HEK293 (cell line): ENCODE measurements around the gene HS3ST5.
"Not testable (repeated sequence)": the region's sequence is repeated elsewhere in the genome, so short reads cannot be mapped to it uniquely, and the experiment has no call there.

Experiments
- CTCF ChIA-PET: fragments of 350-600 bp; formaldehyde crosslinking; extraction: SDS; loops from one replicate; lab custom pipeline; 2021; ENCODE audit warnings: antibody characterized with exemption; lab: Yijun Ruan, JAX
- POLR2A ChIA-PET: fragments of 300-600 bp; formaldehyde crosslinking; extraction: SDS; loops from one replicate; lab custom pipeline; 2020; ENCODE audit warnings: antibody characterized with exemption, inconsistent platforms; lab: Yijun Ruan, JAX
- H3K27ac ChIP-seq: fragments of 200-500 bp; sonication (Bioruptor generic); 2 replicates; pipeline ENCODE4 v1.5.1; 2014; ENCODE audit warnings: low read depth, low read length, control low read depth, inconsistent platforms; ENCODE audit errors: extremely low read depth
- H3K36me3 ChIP-seq, 2 experiments: fragments of 200-500 bp in 1 of 2; sonication (Bioruptor generic) in 1 of 2; 1 replicate in 1 of 2; 2 replicates in 1 of 2; pipeline ENCODE4 v1.5.1; 2014 to 2017; ENCODE audit warnings: inconsistent platforms in 2 of 2, low read length in 2 of 2; ENCODE audit not compliant: control insufficient read depth in 2 of 2, insufficient read depth in 1 of 2
- H3K4me1 ChIP-seq: fragments of 200-500 bp; sonication (Bioruptor generic); 2 replicates; pipeline ENCODE4 v1.5.1; 2014; ENCODE audit warnings: mild to moderate bottlenecking, low read length, inconsistent platforms; ENCODE audit not compliant: control insufficient read depth, insufficient read depth
- H3K4me3 ChIP-seq: 2 replicates; pipeline ENCODE4 v1.5.1; 2011; ENCODE audit warnings: low read depth, mild to moderate bottlenecking, control low read depth, low read length, moderate library complexity
- H3K9me3 ChIP-seq: fragments of 200-500 bp; sonication (Bioruptor generic); 2 replicates; pipeline ENCODE4 v1.5.1; 2014; ENCODE audit warnings: low read depth, low read length, inconsistent platforms; ENCODE audit not compliant: control insufficient read depth, insufficient read depth
- EGR2 ChIP-seq: fragments of 450-650 bp; formaldehyde crosslinking; IDR thresholded peaks from 2 replicates; pipeline ENCODE4 v1.5.1; 2016; ENCODE audit warnings: low read depth, missing biosample characterization, missing genetic modification characterization
- GFI1B ChIP-seq: fragments of 450-650 bp; formaldehyde crosslinking; IDR thresholded peaks from 2 replicates; pipeline ENCODE4 v1.5.1; 2016; ENCODE audit warnings: missing biosample characterization, missing genetic modification characterization
- GLI4 ChIP-seq: fragments of 450-650 bp; formaldehyde crosslinking; IDR thresholded peaks from 2 replicates; pipeline ENCODE4 v1.5.1; 2016; ENCODE audit warnings: missing biosample characterization, missing genetic modification characterization
- KLF9 ChIP-seq: fragments of 450-650 bp; formaldehyde crosslinking; IDR thresholded peaks from 2 replicates; pipeline ENCODE4 v1.5.1; 2016; ENCODE audit warnings: missing biosample characterization, missing genetic modification characterization, low read depth
- PRDM4 ChIP-seq: fragments of 450-650 bp; formaldehyde crosslinking; IDR thresholded peaks from 2 replicates; pipeline ENCODE4 v1.5.1; 2017; ENCODE audit warnings: missing biosample characterization, missing genetic modification characterization
- SP7 ChIP-seq: fragments of 450-650 bp; formaldehyde crosslinking; IDR thresholded peaks from 2 replicates; pipeline ENCODE4 v1.5.1; 2016; ENCODE audit warnings: missing biosample characterization, missing genetic modification characterization
- TRIM28 ChIP-seq: IDR thresholded peaks from 2 replicates; pipeline ENCODE4 v1.6.1; 2011; ENCODE audit warnings: low read length, control low read depth, borderline replicate concordance
- ZBTB8A ChIP-seq: fragments of 450-650 bp; formaldehyde crosslinking; IDR thresholded peaks from 2 replicates; pipeline ENCODE4 v1.5.1; 2016; ENCODE audit warnings: missing biosample characterization, missing genetic modification characterization
- ZFHX2 ChIP-seq: fragments of 450-650 bp; formaldehyde crosslinking; conservative IDR thresholded peaks from 2 replicates; pipeline ENCODE4 v1.5.1; 2016; ENCODE audit warnings: missing biosample characterization, missing genetic modification characterization
- ZFP37 ChIP-seq: fragments of 450-650 bp; formaldehyde crosslinking; IDR thresholded peaks from 2 replicates; pipeline ENCODE4 v1.5.1; 2016; ENCODE audit warnings: missing biosample characterization, missing genetic modification characterization
- ZNF112 ChIP-seq: fragments of 450-650 bp; formaldehyde crosslinking; IDR thresholded peaks from 2 replicates; pipeline ENCODE4 v1.5.0; 2017; ENCODE audit warnings: missing biosample characterization, missing genetic modification characterization
- ZNF140 ChIP-seq: fragments of 450-650 bp; formaldehyde crosslinking; IDR thresholded peaks from 2 replicates; pipeline ENCODE4 v1.5.1; 2016; ENCODE audit warnings: missing biosample characterization, missing genetic modification characterization
- ZNF26 ChIP-seq: fragments of 450-650 bp; formaldehyde crosslinking; IDR thresholded peaks from 2 replicates; pipeline ENCODE4 v1.5.1; 2016; ENCODE audit warnings: missing biosample characterization, missing genetic modification characterization
- ZNF266 ChIP-seq: fragments of 450-650 bp; formaldehyde crosslinking; IDR thresholded peaks from 2 replicates; pipeline ENCODE4 v1.5.1; 2016; ENCODE audit warnings: missing biosample characterization, missing genetic modification characterization, low read depth
- ZNF311 ChIP-seq: fragments of 450-650 bp; formaldehyde crosslinking; IDR thresholded peaks from 2 replicates; pipeline ENCODE4 v1.5.1; 2017; ENCODE audit warnings: missing biosample characterization, missing genetic modification characterization, borderline replicate concordance
- ZNF501 ChIP-seq: fragments of 450-650 bp; formaldehyde crosslinking; IDR thresholded peaks from 2 replicates; pipeline ENCODE4 v1.5.1; 2016; ENCODE audit warnings: missing biosample characterization, missing genetic modification characterization
- ZNF521 ChIP-seq: fragments of 450-650 bp; formaldehyde crosslinking; IDR thresholded peaks from 2 replicates; pipeline ENCODE4 v1.5.1; 2017; ENCODE audit warnings: missing biosample characterization, mild to moderate bottlenecking, missing genetic modification characterization
- ZNF610 ChIP-seq: fragments of 450-650 bp; formaldehyde crosslinking; IDR thresholded peaks from 2 replicates; pipeline ENCODE4 v1.5.1; 2016; ENCODE audit warnings: missing biosample characterization, missing genetic modification characterization, borderline replicate concordance
- ZNF623 ChIP-seq: fragments of 450-650 bp; formaldehyde crosslinking; IDR thresholded peaks from 2 replicates; pipeline ENCODE4 v1.5.1; 2016; ENCODE audit warnings: missing biosample characterization, missing genetic modification characterization
- ZNF629 ChIP-seq: fragments of 450-650 bp; formaldehyde crosslinking; IDR thresholded peaks from 2 replicates; pipeline ENCODE4 v1.5.1; 2017; ENCODE audit warnings: missing biosample characterization, missing genetic modification characterization
- ZNF747 ChIP-seq: fragments of 450-650 bp; formaldehyde crosslinking; IDR thresholded peaks from 2 replicates; pipeline ENCODE4 v1.5.1; 2016; ENCODE audit warnings: missing biosample characterization, missing genetic modification characterization
- ZNF76 ChIP-seq: fragments of 450-650 bp; formaldehyde crosslinking; IDR thresholded peaks from 2 replicates; pipeline ENCODE4; 2016; ENCODE audit warnings: low read depth, missing biosample characterization, missing genetic modification characterization, borderline replicate concordance

Gene HS3ST5

GRCh38 chr6:114315831-114316595 lies 26.8 kb downstream of the HS3ST5 start:
- Histone ChIP-seq H3K9me3 (no peaks in the 10 kb centered on the region), H3K4me3 (no peak overlapping the region), H3K27ac (no peak overlapping the region), H3K36me3 (no peaks in the 10 kb centered on the region), H3K4me1 (no peaks in the 10 kb centered on the region)
- ChIA-PET CTCF (interaction anchor here (0.6 to 1.5 kb wide), 5 partner anchors 10 to 259 kb away, joined by 3 to 4 read pairs (median 3); no protein-coding TSS in a partner anchor), POLR2A (no interaction called here)
- no peak for TF ChIP-seq ZNF311 (tag by site-specific recombination)
- TF ChIP-seq TRIM28, result no peak
- no peak for TF ChIP-seq PRDM4 (tag by site-specific recombination)
- no peak for TF ChIP-seq ZFP37 (tag by site-specific recombination)
- TF ChIP-seq ZFHX2 (tag by site-specific recombination), result no peak
- TF ChIP-seq ZNF501 (tag by site-specific recombination), result no peak
- TF ChIP-seq ZNF629 (tag by site-specific recombination), result no peak
- no peak for TF ChIP-seq ZNF623 (tag by site-specific recombination)
- no peak for TF ChIP-seq ZNF747
- TF ChIP-seq GFI1B, result no peak
- TF ChIP-seq ZNF521, result no peak
- TF ChIP-seq ZNF76 (tag by site-specific recombination), result no peak
- TF ChIP-seq SP7 (tag by site-specific recombination), result no peak
- no peak for TF ChIP-seq ZNF140 (tag by site-specific recombination)
- no peak for TF ChIP-seq ZNF266 (tag by site-specific recombination)
- TF ChIP-seq KLF9 (tag by site-specific recombination), result no peak
- TF ChIP-seq EGR2 (tag by site-specific recombination), result no peak
- TF ChIP-seq ZBTB8A (tag by site-specific recombination), result no peak
- no peak for TF ChIP-seq ZNF112 (tag by site-specific recombination)
- TF ChIP-seq GLI4 (tag by site-specific recombination), result no peak

DNA sequence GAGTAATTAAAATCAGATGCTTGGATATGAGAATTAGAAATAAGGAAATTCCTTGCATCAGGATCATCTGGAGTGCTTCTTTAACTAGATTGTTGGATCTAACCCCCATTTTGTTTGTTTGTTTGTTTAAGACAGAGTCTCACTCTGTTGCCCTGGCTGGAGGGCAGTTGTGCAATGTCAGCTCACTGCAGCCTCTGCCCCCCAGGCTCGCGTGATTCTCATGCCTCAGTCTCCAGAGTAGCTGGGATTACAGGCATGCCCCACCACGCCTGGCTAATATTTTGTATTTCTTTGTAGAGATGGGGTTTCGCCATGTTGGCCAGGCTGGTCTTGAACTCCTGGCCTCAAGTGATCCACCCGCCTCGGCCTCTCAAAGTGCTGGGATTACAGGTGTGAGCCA lies 29.0 kb downstream of the HS3ST5 start:
- H3K27ac ChIP-seq, H3K4me3 ChIP-seq, H3K36me3 ChIP-seq, POLR2A ChIA-PET, H3K9me3 ChIP-seq, H3K4me1 ChIP-seq: not testable (repeated sequence)
- CTCF ChIA-PET, result interaction anchor here (1.0 to 2.7 kb wide), 4 partner anchors 9 to 206 kb away, joined by 3 to 18 read pairs (median 3); no protein-coding TSS in a partner anchor

GRCh38 chr6:114312931-114313330 lies 29.9 kb downstream of the HS3ST5 start:
- Histone ChIP-seq H3K27ac (no peak overlapping the region), H3K4me3 (no peak overlapping the region), H3K4me1 (no peaks in the 10 kb centered on the region), H3K36me3 (no peaks in the 10 kb centered on the region), H3K9me3 (no peaks in the 10 kb centered on the region)
- ChIA-PET CTCF (interaction anchor here (1.0 to 2.7 kb wide), 3 partner anchors 8 to 205 kb away, joined by 3 to 18 read pairs (median 3); no protein-coding TSS in a partner anchor), POLR2A (no interaction called here)
- 0 out of 2 replicates have a peak, but pooled peaks have one; percentile 32 for TF ChIP-seq ZNF26
- no peak for TF ChIP-seq ZNF610 (tag by site-specific recombination)
